HS-27A (cell line): Measurements from ENCODE around the gene TEDC2.

Source experiments
- DNase-seq: peaks from one replicate; pipeline ENCODE4 v3.0.0-alpha.2; 2012; ENCODE audit warnings: low read depth, missing footprints

TEDC2 gene

DNA sequence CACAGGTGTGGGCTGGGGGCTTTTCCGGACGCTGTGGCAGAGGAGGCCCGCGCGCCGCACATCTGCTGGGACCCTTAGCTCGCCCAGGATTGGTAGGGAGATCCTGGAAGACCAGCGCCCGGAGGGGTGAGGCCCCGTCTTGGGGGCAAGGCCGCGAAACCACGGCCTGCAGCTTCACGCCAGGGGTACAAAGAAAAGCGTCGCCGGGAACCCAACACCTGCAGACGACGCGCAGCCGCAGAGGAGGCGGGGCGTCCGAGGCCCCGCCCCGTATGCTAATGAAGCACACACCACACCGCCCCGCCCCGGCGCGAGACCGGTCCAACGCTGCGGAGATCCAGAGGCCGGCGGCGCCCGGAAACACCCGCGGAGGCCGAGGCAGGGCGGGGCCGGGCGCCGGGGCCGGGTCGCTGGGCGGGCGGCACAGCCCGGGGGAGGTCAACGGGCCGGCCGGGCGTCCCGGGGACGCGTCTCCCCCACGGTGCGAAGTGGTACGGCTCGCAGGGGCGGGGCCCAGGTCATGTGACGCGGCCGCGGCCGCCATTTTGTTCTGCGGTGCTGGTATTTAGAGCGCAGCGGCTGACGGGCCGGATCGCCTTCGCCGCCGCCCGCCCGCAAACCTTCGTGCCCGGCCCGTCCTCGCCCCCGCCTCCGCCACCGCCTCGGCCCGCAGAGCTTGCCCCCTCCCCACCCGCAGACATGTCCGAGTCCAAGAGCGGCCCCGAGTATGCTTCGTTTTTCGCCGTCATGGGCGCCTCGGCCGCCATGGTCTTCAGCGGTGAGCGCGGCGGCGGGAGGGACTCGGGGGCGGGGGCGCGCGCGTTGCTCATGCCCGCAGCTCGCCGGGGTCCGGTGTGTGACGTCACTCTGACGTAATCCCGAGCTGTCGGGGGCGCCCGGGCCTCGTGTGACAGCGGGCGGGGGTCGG, 53.8 kb downstream of the TEDC2 start, which contains the start of gene ATP6V0C:
TSS of gene ATP6V0C (plus strand) at position 548 of the 928 bp plus-strand sequence. CDS start at position 700, 152 bp downstream.
- peak; percentile 54 for DNase-seq
